Astrocyte of the spinal cord (primary cell): ENCODE results near the gene CYTH4.

Experiments
- DNase-seq: peaks from one replicate; pipeline ENCODE4 v3.0.0; 2011; ENCODE audit warnings: low read depth, low spot score
- H3K4me3 ChIP-seq: 2 replicates; pipeline ENCODE4 v1.5.1; 2011; ENCODE audit warnings: low read depth, mild to moderate bottlenecking, low read length, moderate library complexity
- CTCF ChIP-seq: IDR thresholded peaks from 2 replicates; pipeline ENCODE4 v1.5.1; 2012; ENCODE audit warnings: low read depth, mild to moderate bottlenecking, low read length, inconsistent platforms
- in situ Hi-C: cut with HindIII; loops from 2 replicates; pipeline ENCODE4 v1.10.0; 2017; ENCODE audit warnings: low sequenced_read_pairs

CYTH4 gene

GRCh38 chr22:37354261-37354660 lies 72.0 kb downstream of the CYTH4 start:
- in situ Hi-C loops = no loop called here
- no peak for DNase-seq
- no peak for TF ChIP-seq CTCF
- H3K4me3 ChIP-seq = no peak overlapping the region

GRCh38 chr22:37354670-37355069 lies 72.4 kb downstream of the CYTH4 start:
- in situ Hi-C loops = no loop called here
- DNase-seq = no peak
- TF ChIP-seq CTCF = no peak
- H3K4me3 ChIP-seq = no peak overlapping the region

- no peak overlapping the region for H3K4me3 ChIP-seq
- no peak for TF ChIP-seq CTCF
- in situ Hi-C loops = no loop called here
- DNase-seq = no peak
These were observed 72.9 kb downstream of the CYTH4 start for GRCh38 chr22:37355174-37355573.

- DNase-seq = no peak
- in situ Hi-C loops = no loop called here
- no peak overlapping the region for H3K4me3 ChIP-seq
- TF ChIP-seq CTCF = no peak
These were observed 74.6 kb downstream of the CYTH4 start for GRCh38 chr22:37356922-37357321.

GRCh38 chr22:37357446-37358075 lies 75.3 kb downstream of the CYTH4 start:
- TF ChIP-seq CTCF = no peak
- in situ Hi-C loops = no loop called here

GRCh38 chr22:37358386-37358785 lies 76.1 kb downstream of the CYTH4 start:
- no peak overlapping the region for H3K4me3 ChIP-seq
- DNase-seq = no peak
- in situ Hi-C loops = no loop called here
- TF ChIP-seq CTCF = no peak

More at GRCh38 chr22:37357446-37358075, 75.3 kb downstream of the CYTH4 start:
- H3K4me3 ChIP-seq = no peak overlapping the region
- no peak for DNase-seq
